Erythroblast (primary cell): ENCODE data around the gene ALDH1B1.

Experiments used
- GATA1 ChIP-seq: IDR thresholded peaks from 2 replicates; pipeline ENCODE4 v1.6.1; 2011; ENCODE audit warnings: low read depth, mild to moderate bottlenecking, control low read depth, low read length, moderate library complexity
- POLR2A ChIP-seq: IDR thresholded peaks from 2 replicates; pipeline ENCODE4 v1.6.1; 2011; ENCODE audit warnings: mild to moderate bottlenecking, low read length

DNA sequence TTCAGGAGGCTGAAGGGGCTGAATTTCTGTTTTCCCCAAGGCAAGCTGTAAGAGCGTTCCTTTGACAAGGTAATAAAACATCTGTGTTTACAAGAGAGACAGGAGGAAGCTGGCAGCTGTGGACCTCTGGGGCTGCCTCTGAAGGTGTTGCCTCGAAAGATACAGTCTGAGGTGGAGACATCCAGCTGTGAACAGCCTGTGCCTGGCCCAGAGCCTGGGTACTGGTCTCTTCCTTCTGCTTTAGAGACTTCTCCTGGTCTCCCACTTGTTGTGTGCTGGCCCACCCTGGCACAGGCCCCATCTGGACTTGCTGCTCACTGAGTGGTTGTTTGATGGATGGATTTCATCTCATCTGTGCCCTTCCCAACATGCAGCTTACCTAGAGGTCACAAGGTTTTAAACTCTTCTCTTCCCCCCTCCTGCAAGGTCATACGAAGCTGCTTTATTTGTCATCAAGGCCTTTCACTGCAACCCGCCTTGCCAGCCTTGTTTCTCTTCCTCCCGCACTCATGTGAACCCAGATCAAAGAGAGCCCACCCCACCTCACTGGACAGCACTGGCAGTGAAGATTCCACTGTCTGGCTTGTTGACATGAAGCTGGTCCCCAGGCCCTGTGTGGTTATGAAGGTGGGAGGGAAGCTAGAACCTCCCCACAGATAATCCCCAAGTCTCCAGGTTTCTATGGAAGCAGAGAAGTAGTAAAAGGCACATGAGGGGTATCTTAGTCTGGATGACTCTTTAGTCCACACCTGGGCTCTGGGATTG is 35.0 kb upstream of the ALDH1B1 start:
- TF ChIP-seq POLR2A (no peak), GATA1 (no peak)
